Trophoblast cell (in vitro differentiated cells and primary cell): ENCODE results near the gene SLC19A1.
A peak's percentile ranks its signal among the peaks of the same experiment; 100 is the strongest.

Experiments used
- DNase-seq, 2 donors: peaks; one replicate each; pipeline ENCODE4 v3.0.0-alpha.2; 2016
- H2AFZ ChIP-seq: 2 replicates; pipeline ENCODE4 v1.6.1; 2013; ENCODE audit warnings: low read length, moderate library complexity, mild to moderate bottlenecking; ENCODE audit not compliant: insufficient read depth, poor library complexity
- H2AK5ac ChIP-seq: 2 replicates; pipeline ENCODE4 v1.6.1; 2013; ENCODE audit warnings: mild to moderate bottlenecking, low read length
- H2BK120ac ChIP-seq: 2 replicates; pipeline ENCODE4 v1.6.1; 2013; ENCODE audit warnings: low read length, mild to moderate bottlenecking, moderate library complexity; ENCODE audit not compliant: insufficient read depth, poor library complexity
- H2BK12ac ChIP-seq: 2 replicates; pipeline ENCODE4 v1.6.1; 2013; ENCODE audit warnings: mild to moderate bottlenecking, low read length, moderate library complexity
- H2BK5ac ChIP-seq: 2 replicates; pipeline ENCODE4 v1.6.1; 2013; ENCODE audit warnings: low read length, low read depth, moderate library complexity, mild to moderate bottlenecking; ENCODE audit not compliant: poor library complexity
- H3K14ac ChIP-seq: 2 replicates; pipeline ENCODE4 v1.6.1; 2013; ENCODE audit warnings: mild to moderate bottlenecking, low read length
- H3K18ac ChIP-seq: 2 replicates; pipeline ENCODE4 v1.6.1; 2013; ENCODE audit warnings: mild to moderate bottlenecking, low read length
- H3K23ac ChIP-seq: 2 replicates; pipeline ENCODE4 v1.6.1; 2013; ENCODE audit warnings: low read length
- H3K27ac ChIP-seq: 2 replicates; pipeline ENCODE4 v1.5.1; 2013; ENCODE audit warnings: low read depth, mild to moderate bottlenecking, inconsistent platforms, low read length, moderate library complexity
- H3K27me3 ChIP-seq: 2 replicates; pipeline ENCODE4 v1.6.1; 2013; ENCODE audit warnings: inconsistent platforms, mild to moderate bottlenecking, low read length, moderate library complexity; ENCODE audit not compliant: insufficient read depth
- H3K36me3 ChIP-seq, 2 experiments: 1 replicate in 1 of 2; 2 replicates in 1 of 2; pipeline ENCODE4 v1.6.1; 2013; ENCODE audit warnings: low read length in 2 of 2, mild to moderate bottlenecking in 2 of 2, moderate library complexity in 1 of 2; ENCODE audit not compliant: insufficient read depth in 2 of 2, control insufficient read depth in 1 of 2
- H3K4ac ChIP-seq: 2 replicates; pipeline ENCODE4 v1.6.1; 2013; ENCODE audit warnings: low read depth, mild to moderate bottlenecking, low read length, moderate library complexity
- H3K4me1 ChIP-seq, 2 experiments: 1 replicate in 1 of 2; 2 replicates in 1 of 2; pipeline ENCODE4 v1.6.1; 2013; ENCODE audit warnings: low read length in 2 of 2, mild to moderate bottlenecking in 2 of 2, moderate library complexity in 1 of 2; ENCODE audit not compliant: insufficient read depth in 2 of 2, control insufficient read depth in 1 of 2
- H3K4me2 ChIP-seq: 2 replicates; pipeline ENCODE4 v1.6.1; 2013; ENCODE audit warnings: inconsistent platforms, mild to moderate bottlenecking, low read length, moderate library complexity
- H3K4me3 ChIP-seq: 2 replicates; pipeline ENCODE4 v1.5.1; 2013; ENCODE audit warnings: mild to moderate bottlenecking, low read depth, low read length, inconsistent platforms
- H3K79me1 ChIP-seq: one replicate; pipeline ENCODE4 v1.6.1; 2013; ENCODE audit warnings: low read length
- H3K79me2 ChIP-seq: 2 replicates; pipeline ENCODE4 v1.6.1; 2013; ENCODE audit warnings: low read length, mild to moderate bottlenecking; ENCODE audit not compliant: control insufficient read depth, insufficient read depth, poor library complexity
- H3K9ac ChIP-seq: 2 replicates; pipeline ENCODE4 v1.6.1; 2013; ENCODE audit warnings: mild to moderate bottlenecking, low read length
- H3K9me3 ChIP-seq: 2 replicates; pipeline ENCODE4 v1.6.1; 2013; ENCODE audit warnings: low read depth, mild to moderate bottlenecking, control low read depth, inconsistent platforms, low read length; ENCODE audit not compliant: insufficient read depth
- H4K12ac ChIP-seq: 2 replicates; pipeline ENCODE4 v1.6.1; 2013; ENCODE audit warnings: low read depth, mild to moderate bottlenecking, low read length, moderate library complexity
- H4K8ac ChIP-seq: 2 replicates; pipeline ENCODE4 v1.6.1; 2013; ENCODE audit warnings: low read depth, mild to moderate bottlenecking, low read length, moderate library complexity
- H4K91ac ChIP-seq: one replicate; pipeline ENCODE4 v1.6.1; 2013; ENCODE audit warnings: low read depth, mild to moderate bottlenecking, low read length, moderate library complexity
- WGBS: extraction: QIAGEN DNeasy Blood & Tissue Kit; methylation state at CpG from one replicate; pipeline ENCODE4 v1.1.7; 2013; ENCODE audit warnings: missing lambda C conversion rate; ENCODE audit not compliant: insufficient read length, insufficient coverage; ENCODE audit errors: extremely low coverage; 5-methylcytosine and 5-hydroxymethylcytosine counted together

SLC19A1 gene

DNA sequence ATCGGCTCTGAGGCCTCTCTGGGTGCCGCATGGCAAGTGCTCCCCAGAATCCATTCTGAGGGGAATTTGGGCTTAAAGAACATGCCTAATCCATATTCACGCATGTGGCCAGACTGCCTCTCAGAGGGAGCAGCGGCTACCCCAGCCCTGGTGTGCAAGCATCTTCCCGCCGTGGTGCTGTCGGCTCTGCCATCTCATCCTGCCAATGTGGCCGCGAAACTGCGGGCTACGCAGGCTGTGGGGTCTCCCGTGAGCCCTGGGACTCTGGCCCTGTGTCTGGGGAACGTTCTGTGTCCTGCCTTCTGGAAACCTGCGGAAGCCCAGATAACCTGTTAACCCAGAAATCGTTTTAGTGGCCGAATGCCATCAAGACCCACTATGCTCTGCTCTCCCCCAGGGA is 60.7 kb downstream of the SLC19A1 start:
- no peak overlapping the region for H3K4ac ChIP-seq
- H3K14ac ChIP-seq, result no peak overlapping the region
- no peak overlapping the region for H3K27ac ChIP-seq
- no peak overlapping the region for H2AFZ ChIP-seq
- no peak overlapping the region for H3K4me2 ChIP-seq
- H2AK5ac ChIP-seq, result no peak overlapping the region
- peaks cover 0 to 4% of the 10 kb centered on the region in 2 experiments for H3K4me1 ChIP-seq
- H4K8ac ChIP-seq, result no peak overlapping the region
- no peak overlapping the region for H4K12ac ChIP-seq
- no peak overlapping the region for H3K23ac ChIP-seq
- no peak overlapping the region for H3K18ac ChIP-seq
- WGBS, result no CpG with 5 or more reads among the region's 16 CpGs
- no peak overlapping the region for H4K91ac ChIP-seq
- peaks cover 3% of the 10 kb centered on the region for H3K79me1 ChIP-seq
- no peak overlapping the region for H2BK5ac ChIP-seq
- peaks cover 19% of the 10 kb centered on the region for H3K9me3 ChIP-seq
- no peak for DNase-seq
- no peak overlapping the region for H2BK120ac ChIP-seq
- no peak overlapping the region for H2BK12ac ChIP-seq
- H3K27me3 ChIP-seq, result no peaks in the 10 kb centered on the region
- no peak overlapping the region for H3K9ac ChIP-seq
- H3K79me2 ChIP-seq, result no peaks in the 10 kb centered on the region
- no peak overlapping the region for H3K4me3 ChIP-seq
- H3K36me3 ChIP-seq, result peaks cover 77 to 79% of the 10 kb centered on the region in 2 experiments

DNA sequence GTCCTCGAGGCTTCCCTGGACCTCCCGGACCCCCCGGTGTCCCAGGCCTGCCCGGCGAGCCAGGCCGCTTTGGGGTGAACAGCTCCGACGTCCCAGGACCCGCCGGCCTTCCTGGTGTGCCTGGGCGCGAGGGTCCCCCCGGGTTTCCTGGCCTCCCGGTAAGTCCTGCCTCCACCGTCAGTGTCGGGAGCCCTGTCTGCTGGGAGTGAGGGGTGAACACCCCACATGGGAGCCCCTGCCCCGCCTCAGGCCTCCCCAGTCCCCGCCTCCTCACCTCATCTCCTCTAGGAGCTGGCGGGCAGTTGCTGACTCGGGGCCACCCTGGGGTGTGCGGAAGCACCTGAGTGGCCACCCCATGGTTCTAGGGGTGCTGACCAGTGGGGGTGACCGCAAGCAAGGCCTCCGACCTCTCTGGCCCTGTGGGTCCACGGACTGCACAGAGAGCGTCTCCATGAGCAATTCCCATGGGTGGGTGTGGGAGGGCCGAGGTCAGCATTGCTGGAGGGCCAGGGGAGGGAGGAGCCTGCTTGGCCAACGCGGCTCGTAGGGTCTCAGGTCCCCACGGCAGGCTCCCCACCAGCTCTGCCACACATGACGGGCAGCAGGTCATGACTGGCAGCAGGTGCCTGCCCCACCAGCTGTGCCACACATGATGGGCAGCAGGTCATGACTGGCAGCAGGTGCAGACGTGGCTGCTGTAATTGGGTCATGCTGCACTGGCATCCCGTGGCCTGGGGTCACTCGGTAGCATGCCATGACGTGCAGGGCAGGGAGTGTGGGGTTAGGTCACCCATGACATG is 61.3 kb downstream of the SLC19A1 start:
- Histone ChIP-seq H2AK5ac (no peak overlapping the region), H3K9ac (no peak overlapping the region), H3K4ac (no peak overlapping the region), H2BK12ac (no peak overlapping the region), H3K4me2 (no peak overlapping the region), H3K4me3 (no peak overlapping the region), H3K18ac (no peak overlapping the region), H2AFZ (no peak overlapping the region), H3K79me2 (no peaks in the 10 kb centered on the region), H3K23ac (no peak overlapping the region), H3K9me3 (peaks cover 20% of the 10 kb centered on the region), H2BK120ac (no peak overlapping the region), H3K27ac (no peak overlapping the region), H3K27me3 (no peaks in the 10 kb centered on the region), H4K8ac (no peak overlapping the region), H3K14ac (no peak overlapping the region), H3K4me1 (peaks cover 0 to 4% of the 10 kb centered on the region in 2 experiments), H4K91ac (no peak overlapping the region), H3K79me1 (peaks cover 3% of the 10 kb centered on the region), H3K36me3 (peaks cover 81 to 82% of the 10 kb centered on the region in 2 experiments), H4K12ac (no peak overlapping the region), H2BK5ac (no peak overlapping the region)
- no peak for DNase-seq
- WGBS, result no CpG with 5 or more reads among the region's 35 CpGs

DNA sequence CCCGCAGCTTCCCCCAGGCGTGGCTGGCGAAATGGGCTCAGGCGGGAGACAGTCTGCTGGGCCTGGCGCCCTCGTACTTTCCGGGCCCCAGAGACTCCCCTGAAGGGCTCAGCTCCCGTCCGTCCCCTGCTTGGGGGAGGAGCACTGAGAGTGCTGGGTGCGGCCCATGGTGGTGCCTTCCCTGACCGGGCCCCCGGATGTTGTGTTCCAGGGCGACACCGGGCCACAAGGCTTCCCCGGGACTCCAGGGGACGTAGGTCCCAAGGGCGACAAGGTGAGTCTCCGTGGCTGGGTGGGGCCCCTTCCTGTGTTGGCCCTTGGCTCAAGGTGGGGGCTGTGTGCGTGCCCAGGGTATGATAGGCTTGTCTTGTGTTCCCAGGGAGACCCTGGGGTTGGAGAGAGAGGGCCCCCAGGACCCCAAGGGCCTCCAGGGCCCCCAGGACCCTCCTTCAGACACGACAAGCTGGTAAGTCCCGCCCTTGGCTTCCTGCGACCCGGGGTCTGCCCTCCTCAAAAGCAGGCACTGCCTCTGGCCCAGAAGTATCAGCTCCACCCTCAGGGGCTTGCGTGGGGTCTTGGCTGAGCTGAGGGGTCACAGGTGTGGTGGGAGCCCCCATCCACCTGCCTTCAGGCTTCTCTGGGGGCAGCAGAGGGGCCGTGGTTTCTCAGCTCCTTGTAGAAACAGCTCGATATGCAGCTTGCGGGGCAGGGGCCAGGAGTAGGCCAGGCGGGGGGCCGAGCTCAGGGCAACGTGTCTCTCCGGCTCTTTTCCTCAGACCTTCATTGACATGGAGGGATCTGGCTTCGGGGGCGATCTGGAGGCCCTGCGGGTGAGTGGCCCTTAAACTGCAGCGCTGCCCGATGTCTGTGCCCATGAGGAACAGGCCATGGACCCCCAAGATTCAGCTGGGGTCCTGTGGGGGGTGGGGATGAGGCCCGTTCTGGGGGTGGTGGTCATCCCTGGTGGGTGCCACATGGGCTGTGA is 62.3 kb downstream of the SLC19A1 start:
- H2BK5ac ChIP-seq, result no peak overlapping the region
- no peaks in the 10 kb centered on the region for H3K27me3 ChIP-seq
- H2BK12ac ChIP-seq, result no peak overlapping the region
- no peak overlapping the region for H3K4me2 ChIP-seq
- H2AK5ac ChIP-seq, result no peak overlapping the region
- H2AFZ ChIP-seq, result no peak overlapping the region
- no peak for DNase-seq
- H4K8ac ChIP-seq, result no peak overlapping the region
- no peak overlapping the region for H2BK120ac ChIP-seq
- H3K79me1 ChIP-seq, result peaks cover 3% of the 10 kb centered on the region
- H3K9ac ChIP-seq, result no peak overlapping the region
- H4K91ac ChIP-seq, result no peak overlapping the region
- no peak overlapping the region for H4K12ac ChIP-seq
- peaks cover 20% of the 10 kb centered on the region for H3K9me3 ChIP-seq
- no peak overlapping the region for H3K14ac ChIP-seq
- H3K4me3 ChIP-seq, result no peak overlapping the region
- no CpG with 5 or more reads among the region's 37 CpGs for WGBS
- H3K18ac ChIP-seq, result no peak overlapping the region
- H3K27ac ChIP-seq, result no peak overlapping the region
- H3K4me1 ChIP-seq, result peaks cover 0 to 4% of the 10 kb centered on the region in 2 experiments
- no peak overlapping the region for H3K4ac ChIP-seq
- no peaks in the 10 kb centered on the region for H3K79me2 ChIP-seq
- peaks cover 85 to 86% of the 10 kb centered on the region in 2 experiments for H3K36me3 ChIP-seq
- no peak overlapping the region for H3K23ac ChIP-seq

DNA sequence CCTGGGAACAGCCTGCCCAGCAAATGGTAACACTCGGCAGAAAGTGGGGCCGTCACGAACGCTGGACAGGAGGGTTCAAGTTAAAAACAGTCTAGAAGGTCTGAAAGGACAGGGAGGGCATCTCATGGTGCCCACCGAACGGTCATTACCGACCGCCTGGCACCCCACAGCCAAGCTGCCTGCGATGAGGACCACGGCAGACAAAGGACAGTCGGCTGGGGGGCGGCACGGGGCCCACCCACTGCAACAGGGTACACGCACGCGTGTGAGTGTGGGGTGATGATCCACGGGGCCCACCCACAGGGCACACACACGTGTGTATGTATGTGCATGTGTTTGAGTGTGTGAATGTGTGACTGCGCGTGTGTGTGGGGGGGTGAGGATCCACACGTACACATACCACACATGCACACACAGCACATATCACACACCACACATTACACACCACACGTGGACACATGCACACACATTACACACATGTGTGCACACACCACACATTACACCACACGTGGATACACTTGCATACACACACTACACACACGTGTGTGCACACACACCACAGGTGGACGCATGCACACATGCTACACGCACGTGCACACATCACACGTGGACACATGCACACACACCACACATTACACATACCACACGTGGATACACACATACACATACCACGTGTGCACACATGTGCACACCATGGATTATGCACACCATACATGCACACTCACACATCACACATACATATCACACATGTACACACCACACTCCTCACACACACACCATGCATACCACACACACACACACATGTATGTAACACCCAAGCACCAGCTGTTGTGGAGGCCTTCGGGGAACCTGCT is 63.2 kb downstream of the SLC19A1 start:
- Histone ChIP-seq H3K4me1 (peaks cover 0 to 4% of the 10 kb centered on the region in 2 experiments), H3K4me2 (no peak overlapping the region), H4K8ac (no peak overlapping the region), H2BK5ac (no peak overlapping the region), H3K27ac (no peak overlapping the region), H2BK12ac (no peak overlapping the region), H3K9ac (no peak overlapping the region), H3K27me3 (no peaks in the 10 kb centered on the region), H3K79me1 (peaks cover 3% of the 10 kb centered on the region), H2AK5ac (no peak overlapping the region), H3K79me2 (no peaks in the 10 kb centered on the region), H3K23ac (peak overlapping the region; percentile 10), H4K91ac (no peak overlapping the region), H3K4ac (no peak overlapping the region), H2BK120ac (no peak overlapping the region), H3K18ac (no peak overlapping the region), H3K9me3 (peaks cover 18% of the 10 kb centered on the region), H4K12ac (no peak overlapping the region), H2AFZ (no peak overlapping the region), H3K36me3 (peaks cover 88 to 92% of the 10 kb centered on the region in 2 experiments), H3K4me3 (peak overlapping the region; percentile 56), H3K14ac (no peak overlapping the region)
- no peak for DNase-seq
- WGBS, result no CpG with 5 or more reads among the region's 31 CpGs
